NB4 (cell line): ENCODE results near the gene FMOD.

ENCODE experiments used
- CTCF ChIP-seq: IDR thresholded peaks from one replicate; pipeline ENCODE4 v1.5.1; 2012; ENCODE audit warnings: low read depth, low read length
- MYC ChIP-seq: IDR thresholded peaks from 2 replicates; pipeline ENCODE4 v1.6.1; 2011; ENCODE audit warnings: low read depth, low read length

GRCh38 chr1:203308923-203309331 lies 42.0 kb downstream of the FMOD start:
- no peak for TF ChIP-seq MYC
- no peak for TF ChIP-seq CTCF
